Measurements from ENCODE around the gene GJA4.

- no peak for TF ChIP-seq CTCF (conservative IDR thresholded peaks at IDR 0.05; ENCODE audit: low read depth, low read length)
- no peak for TF ChIP-seq EZH2 (IDR thresholded peaks at IDR 0.05; ENCODE audit: borderline replicate concordance, low read depth, low read length, poor library complexity, severe bottlenecking)
These were observed 2.0 kb downstream of the GJA4 start for GRCh38 chr1:34794790-34795180.

Measured in A673 (cell line).